ENCODE data around the gene ABCA12. TPM values are rescaled to one million over a fixed set of nuclear protein-coding genes. Genes with fewer than 3 reads are reported as not detected.
A peak's percentile ranks its signal among the peaks of the same experiment; 100 is the strongest.

The ABCA12 gene
- total and polyA plus RNA-seq, 9 of the 15 experiments (the other 6 are each of a cell fraction or from before 2014, with no cell fraction given), result 0.02 to 0.03 TPM; not detected in 7

DNA sequence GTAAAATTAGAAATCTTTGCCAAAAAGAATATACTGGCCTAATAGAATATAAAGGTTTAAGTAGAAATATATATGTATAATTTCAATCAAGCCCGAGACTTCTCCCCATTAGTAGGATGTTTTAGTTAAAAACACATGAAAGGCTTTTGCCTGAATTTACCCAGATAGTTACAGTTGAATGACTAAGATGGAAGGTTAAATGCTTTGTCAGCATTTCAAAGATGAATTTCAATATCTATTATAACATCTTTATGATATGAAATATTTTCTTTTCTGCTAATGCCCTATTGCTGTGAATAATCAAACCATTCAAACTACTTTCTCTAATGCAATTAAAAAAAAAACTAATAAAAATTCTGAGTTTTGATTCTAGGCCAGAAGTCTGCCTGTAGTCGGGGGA is 18.0 kb upstream of the ABCA12 start:
- Histone ChIP-seq H3K4me1 (replicated peaks in 1 of 2; ENCODE audit: control insufficient read depth in 2 of 2, insufficient read depth in 2 of 2, low read length in 2 of 2) (no peaks in the 10 kb centered on the region), H3K4me2 (ENCODE audit: insufficient read depth, low read length) (no peak overlapping the region), H3K27me3 (ENCODE audit: control insufficient read depth in 2 of 2, insufficient read depth in 2 of 2, low read length in 2 of 2) (no peaks in the 10 kb centered on the region), H2AFZ (ENCODE audit: low read depth, low read length) (no peak overlapping the region), H3K79me2 (ENCODE audit: control insufficient read depth, insufficient read depth, low read length) (no peaks in the 10 kb centered on the region), H3K9me1 (ENCODE audit: control insufficient read depth, insufficient read depth, low read length) (no peaks in the 10 kb centered on the region), H4K20me1 (replicated peaks; ENCODE audit: control insufficient read depth, insufficient read depth, low read length) (no peaks in the 10 kb centered on the region), H3K36me3 (ENCODE audit: control insufficient read depth, insufficient read depth, low read length) (no peaks in the 10 kb centered on the region), H3K4me3 (no peak overlapping the region), H3K27ac (ENCODE audit: extremely low read depth, low read depth, low read length) (no peak overlapping the region), H3K9ac (ENCODE audit: insufficient read depth in 1 of 2, low read depth in 2 of 2, low read length in 2 of 2) (no peak overlapping the region), H3K9me3 (replicated peaks; ENCODE audit: control insufficient read depth, insufficient read depth, low read depth, low read length) (no peaks in the 10 kb centered on the region)
- no peak for ATAC-seq
- 17% methylated on average over 2 of the region's 2 CpGs for WGBS (ENCODE audit: insufficient coverage, low coverage, missing lambda C conversion rate)
- no peak for DNase-seq (ENCODE audit: extremely low read depth in 1 of 4, low spot score in 3 of 4)
- in situ Hi-C loops (cut with MboI) (no loop called here), intact Hi-C loops (cut with micrococcal nuclease) (no loop called here)
- no peak for TF ChIP-seq NCOA6 (IDR thresholded peaks at IDR 0.05)
- no peak for TF ChIP-seq ESRRB (CRISPR knock-in tag; IDR thresholded peaks at IDR 0.05; ENCODE audit: borderline replicate concordance)
- TF ChIP-seq ZNF316 (IDR thresholded peaks at IDR 0.05), result peak; percentile 88
- TF ChIP-seq ZNF212 (CRISPR knock-in tag; IDR thresholded peaks at IDR 0.05), result no peak
- no peak for TF ChIP-seq ZNF217 (CRISPR knock-in tag; IDR thresholded peaks at IDR 0.05)
- TF ChIP-seq HNRNPLL (IDR thresholded peaks at IDR 0.05; ENCODE audit: low read depth, low read length, poor library complexity, severe bottlenecking), result no peak
- no peak for TF ChIP-seq PTRF (tag; IDR thresholded peaks at IDR 0.05)
- no peak for TF ChIP-seq HDAC6 (IDR thresholded peaks at IDR 0.05; ENCODE audit: low read depth, low read length)
- TF ChIP-seq GABPA (tag; conservative IDR thresholded peaks at IDR 0.05; ENCODE audit: low read depth), result no peak
- TF ChIP-seq ZFPM2 (CRISPR knock-in tag; IDR thresholded peaks at IDR 0.05), result no peak
- peak; percentile 74 for TF ChIP-seq MAFG (tag; conservative IDR thresholded peaks at IDR 0.05)
- no peak for TF ChIP-seq HDAC8 (tag; IDR thresholded peaks at IDR 0.05)
- peak; percentile 81 for TF ChIP-seq MAFK (IDR thresholded peaks at IDR 0.05; ENCODE audit: low read length)
- peak; percentile 78 for TF ChIP-seq C11orf30 (IDR thresholded peaks at IDR 0.05; ENCODE audit: low read depth)
- no peak for TF ChIP-seq HOXB6 (CRISPR knock-in tag; IDR thresholded peaks at IDR 0.05; ENCODE audit: borderline replicate concordance)
- peak; percentile 81 for TF ChIP-seq MAFF (IDR thresholded peaks at IDR 0.05; ENCODE audit: low read length)
- ChIA-PET POLR2A (no interaction called here), CTCF (ENCODE audit: low intra/inter-chr PET ratio) (no interaction called here)
- no TSS peak for BruUV-seq (replicated peaks)
- no peak for FAIRE-seq
